Caco-2 (cell line): Measurements from ENCODE around the gene APBA3. TPM values are rescaled to one million over a fixed set of nuclear protein-coding genes. Genes with fewer than 3 reads are reported as not detected.

Source experiments
- BruUV-seq: library from RNA; stranded (reverse); fragments of 400-500 nt; replicated peaks from 2 replicates; lab custom pipeline; 2021; lab: Mats Ljungman, UMichigan
- CTCF ChIA-PET: fragments of 300-600 bp; sonication (Branson Sonifier 250); formaldehyde crosslinking; loops from one replicate; lab custom pipeline; 2022; ENCODE audit warnings: antibody characterized with exemption; lab: Charles Lee
- POLR2A ChIA-PET: fragments of 300-600 bp; sonication (Branson Sonifier 250); formaldehyde crosslinking; loops from one replicate; lab custom pipeline; 2022; ENCODE audit warnings: antibody characterized with exemption; lab: Charles Lee
- DNase-seq, 2 experiments: peaks; one replicate each; pipeline versions ENCODE4 v3.0.0 to v3.0.0-alpha.2; 2020 to 2022
- H3K27me3 ChIP-seq: replicated peaks from 2 replicates; pipeline ENCODE4 v1.6.0; 2011; ENCODE audit warnings: low read length; ENCODE audit not compliant: control insufficient read depth, insufficient read depth
- H3K36me3 ChIP-seq: 2 replicates; pipeline ENCODE4 v1.5.1; 2011; ENCODE audit warnings: low read length; ENCODE audit not compliant: control insufficient read depth, insufficient read depth
- H3K4me1 ChIP-seq: fragments of 250-450 bp; sonication (Bioruptor Pico); 2 replicates; pipeline ENCODE4 v1.5.1; 2020; ENCODE audit warnings: mild to moderate bottlenecking
- H3K4me3 ChIP-seq: 2 replicates; pipeline ENCODE4 v1.5.1; 2011; ENCODE audit warnings: low read depth, mild to moderate bottlenecking, control low read depth, low read length
- H3K9me3 ChIP-seq: fragments of 250-450 bp; sonication (Bioruptor Pico); 2 replicates; pipeline ENCODE4 v1.5.1; 2020; ENCODE audit warnings: mild to moderate bottlenecking, moderate library complexity
- H3K27ac Mint-ChIP-seq: one replicate; pipeline ENCODE4 v1.8.0; 2022; ENCODE audit warnings: mixed read lengths; ENCODE audit not compliant: unreplicated experiment
- H3K27me3 Mint-ChIP-seq: one replicate; pipeline ENCODE4 v1.8.0; 2022; ENCODE audit warnings: mixed read lengths; ENCODE audit not compliant: insufficient read depth, unreplicated experiment
- H3K36me3 Mint-ChIP-seq: one replicate; pipeline ENCODE4 v1.8.0; 2022; ENCODE audit warnings: mild to moderate bottlenecking, mixed read lengths; ENCODE audit not compliant: insufficient read depth, unreplicated experiment
- H3K4me1 Mint-ChIP-seq: one replicate; pipeline ENCODE4 v1.8.0; 2022; ENCODE audit warnings: low read depth, mixed read lengths; ENCODE audit not compliant: unreplicated experiment
- H3K4me3 Mint-ChIP-seq: one replicate; pipeline ENCODE4 v1.8.0; 2022; ENCODE audit warnings: mild to moderate bottlenecking, moderate library complexity, mixed read lengths; ENCODE audit not compliant: unreplicated experiment
- H3K9me3 Mint-ChIP-seq: one replicate; pipeline ENCODE4 v1.8.0; 2022; ENCODE audit warnings: mixed read lengths; ENCODE audit not compliant: unreplicated experiment
- intact Hi-C: fragments of 100-400 bp; cut with micrococcal nuclease; formaldehyde crosslinking; loops from one replicate; pipeline ENCODE4 v1.10.0; 2022; ENCODE audit not compliant: unreplicated experiment
- total RNA-seq: library from RNA; stranded (reverse); gene quantifications from 2 replicates; pipeline ENCODE4 v1.2.3, GENCODE V29; 2022
- TF ChIP-seq, protein P1 (sequence below), 2 experiments: fragments of 200-600 bp in 1 of 2; IDR thresholded peaks; 1 replicate in 1 of 2; 2 replicates in 1 of 2; pipeline versions ENCODE4 v1.5.1 to v1.8.0; 2011 to 2022; ENCODE audit warnings: antibody characterized with exemption in 1 of 2, control low read depth in 1 of 2, inconsistent platforms in 1 of 2, low read depth in 1 of 2, low read length in 1 of 2, mild to moderate bottlenecking in 1 of 2, moderate library complexity in 1 of 2; ENCODE audit not compliant: insufficient read depth in 1 of 2, severe bottlenecking in 1 of 2, unreplicated experiment in 1 of 2

The APBA3 gene
- total RNA-seq, 1 experiment from 2014 or later: 22.1 TPM

DNA sequence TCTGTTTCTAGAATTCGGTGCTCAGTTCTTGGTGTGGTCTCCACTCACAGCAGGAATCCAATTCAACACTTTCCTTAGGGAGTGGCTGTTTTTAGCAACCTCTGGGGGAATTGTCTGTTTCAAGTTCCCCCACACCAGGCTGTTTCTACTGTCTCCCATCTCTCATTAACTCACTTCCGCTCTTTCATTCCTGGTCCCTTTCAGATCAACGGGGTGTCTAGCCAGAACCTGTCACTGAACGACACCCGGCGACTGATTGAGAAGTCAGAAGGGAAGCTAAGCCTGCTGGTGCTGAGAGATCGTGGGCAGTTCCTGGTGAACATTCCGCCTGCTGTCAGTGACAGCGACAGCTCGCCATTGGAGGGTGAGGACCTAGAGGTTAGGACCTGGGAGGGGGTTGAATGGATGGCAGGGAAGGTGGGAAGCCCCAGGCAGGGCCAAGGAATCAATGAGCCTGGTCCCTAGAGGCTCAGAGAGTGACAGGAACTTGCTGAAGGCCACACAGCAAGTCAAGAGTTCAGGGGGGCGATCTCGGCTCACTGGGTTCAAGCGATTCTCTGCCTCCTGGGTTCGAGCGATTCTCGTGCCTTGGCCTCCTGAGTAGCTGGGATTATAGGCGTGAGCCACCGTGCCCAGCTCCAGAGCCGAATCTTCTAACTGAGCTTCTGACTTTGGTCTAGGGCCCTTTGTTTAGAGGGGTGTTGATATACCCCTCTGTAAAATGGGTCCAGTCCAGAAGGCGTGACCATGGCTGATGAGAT, 27.8 kb downstream of the APBA3 start:
- no peaks in the 10 kb centered on the region for H3K4me1 Mint-ChIP-seq
- H3K27ac Mint-ChIP-seq: no peak overlapping the region
- H3K36me3 ChIP-seq: peaks cover 6% of the 10 kb centered on the region
- H3K4me3 ChIP-seq: no peak overlapping the region
- intact Hi-C loops: no loop called here
- no peaks in the 10 kb centered on the region for H3K9me3 Mint-ChIP-seq
- no peak overlapping the region for H3K4me3 Mint-ChIP-seq
- CTCF ChIA-PET: no interaction called here
- no TSS peak for BruUV-seq
- DNase-seq: no peak
- H3K27me3 Mint-ChIP-seq: no peaks in the 10 kb centered on the region
- H3K4me1 ChIP-seq: no peaks in the 10 kb centered on the region
- no peaks in the 10 kb centered on the region for H3K27me3 ChIP-seq
- no peaks in the 10 kb centered on the region for H3K9me3 ChIP-seq
- H3K36me3 Mint-ChIP-seq: peaks cover 44% of the 10 kb centered on the region
- POLR2A ChIA-PET: no interaction called here
- TF ChIP-seq, protein P1, sequence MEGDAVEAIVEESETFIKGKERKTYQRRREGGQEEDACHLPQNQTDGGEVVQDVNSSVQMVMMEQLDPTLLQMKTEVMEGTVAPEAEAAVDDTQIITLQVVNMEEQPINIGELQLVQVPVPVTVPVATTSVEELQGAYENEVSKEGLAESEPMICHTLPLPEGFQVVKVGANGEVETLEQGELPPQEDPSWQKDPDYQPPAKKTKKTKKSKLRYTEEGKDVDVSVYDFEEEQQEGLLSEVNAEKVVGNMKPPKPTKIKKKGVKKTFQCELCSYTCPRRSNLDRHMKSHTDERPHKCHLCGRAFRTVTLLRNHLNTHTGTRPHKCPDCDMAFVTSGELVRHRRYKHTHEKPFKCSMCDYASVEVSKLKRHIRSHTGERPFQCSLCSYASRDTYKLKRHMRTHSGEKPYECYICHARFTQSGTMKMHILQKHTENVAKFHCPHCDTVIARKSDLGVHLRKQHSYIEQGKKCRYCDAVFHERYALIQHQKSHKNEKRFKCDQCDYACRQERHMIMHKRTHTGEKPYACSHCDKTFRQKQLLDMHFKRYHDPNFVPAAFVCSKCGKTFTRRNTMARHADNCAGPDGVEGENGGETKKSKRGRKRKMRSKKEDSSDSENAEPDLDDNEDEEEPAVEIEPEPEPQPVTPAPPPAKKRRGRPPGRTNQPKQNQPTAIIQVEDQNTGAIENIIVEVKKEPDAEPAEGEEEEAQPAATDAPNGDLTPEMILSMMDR (IDR thresholded peaks at IDR 0.05; ENCODE audit: insufficient read depth in 1 of 2, low read depth in 1 of 2, low read length in 1 of 2, severe bottlenecking in 1 of 2, unreplicated experiment in 1 of 2): no peak

DNA sequence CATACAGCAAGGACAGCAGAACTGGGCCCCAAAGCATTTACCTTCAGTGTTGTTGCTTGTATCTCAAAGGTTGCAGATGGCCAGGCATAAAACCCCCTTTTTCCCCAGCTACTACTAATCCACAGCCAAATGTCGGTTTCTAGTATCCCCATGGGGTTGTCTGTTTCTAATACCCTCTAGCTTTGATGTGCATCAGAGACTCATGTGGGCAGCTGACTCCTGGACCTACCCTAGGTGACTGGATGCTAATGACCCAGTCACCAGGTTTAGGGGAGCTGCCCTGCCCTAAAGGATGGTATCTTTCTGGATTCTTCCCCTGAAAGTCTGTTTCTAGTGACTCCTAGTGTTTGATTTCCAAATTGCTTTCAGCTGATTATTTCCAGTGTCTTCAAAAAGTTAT, 29.4 kb downstream of the APBA3 start:
- POLR2A ChIA-PET: interaction anchor here (0.6 kb wide), 1 partner anchor 13 kb away, joined by 4 read pairs; no protein-coding TSS in a partner anchor
- Mint-ChIP-seq H3K27me3 (no peaks in the 10 kb centered on the region), H3K27ac (no peak overlapping the region), H3K4me3 (no peak overlapping the region), H3K9me3 (no peaks in the 10 kb centered on the region), H3K36me3 (peaks cover 40% of the 10 kb centered on the region), H3K4me1 (no peaks in the 10 kb centered on the region)
- Histone ChIP-seq H3K27me3 (no peaks in the 10 kb centered on the region), H3K4me3 (no peak overlapping the region), H3K36me3 (peaks cover 6% of the 10 kb centered on the region), H3K9me3 (no peaks in the 10 kb centered on the region), H3K4me1 (no peaks in the 10 kb centered on the region)
- no peak for DNase-seq
- intact Hi-C loops: no loop called here
- TF ChIP-seq, protein P1 (IDR thresholded peaks at IDR 0.05; ENCODE audit: insufficient read depth in 1 of 2, low read depth in 1 of 2, low read length in 1 of 2, severe bottlenecking in 1 of 2, unreplicated experiment in 1 of 2): no peak
- no TSS peak for BruUV-seq
- CTCF ChIA-PET: interaction anchor here (0.6 kb wide), 1 partner anchor 1802 kb away, joined by 3 read pairs; no protein-coding TSS in a partner anchor

DNA sequence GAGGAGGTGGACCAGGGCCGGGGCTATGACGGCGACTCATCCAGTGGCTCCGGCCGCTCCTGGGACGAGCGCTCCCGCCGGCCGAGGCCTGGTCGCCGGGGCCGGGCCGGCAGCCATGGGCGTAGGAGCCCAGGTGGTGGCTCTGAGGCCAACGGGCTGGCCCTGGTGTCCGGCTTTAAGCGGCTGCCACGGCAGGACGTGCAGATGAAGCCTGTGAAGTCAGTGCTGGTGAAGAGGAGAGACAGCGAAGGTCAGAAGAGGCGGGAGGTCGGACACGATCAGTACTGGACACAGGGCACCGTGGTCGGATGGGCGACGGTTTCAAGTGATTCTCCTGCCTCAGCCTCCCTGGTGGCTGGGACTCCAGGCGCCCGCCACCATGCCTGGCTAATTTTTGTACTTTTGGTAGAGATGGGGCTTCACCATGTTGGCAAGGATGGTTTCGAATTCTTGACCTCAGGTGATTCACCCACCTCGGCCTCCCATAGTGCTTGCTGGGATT, 31.0 kb downstream of the APBA3 start:
- H3K4me1 ChIP-seq: no peaks in the 10 kb centered on the region
- TF ChIP-seq, protein P1 (IDR thresholded peaks at IDR 0.05; ENCODE audit: insufficient read depth in 1 of 2, low read depth in 1 of 2, low read length in 1 of 2, severe bottlenecking in 1 of 2, unreplicated experiment in 1 of 2): no peak
- no peaks in the 10 kb centered on the region for H3K27me3 ChIP-seq
- intact Hi-C loops: no loop called here
- no peak for DNase-seq
- CTCF ChIA-PET: no interaction called here
- Mint-ChIP-seq H3K27ac (no peak overlapping the region), H3K9me3 (no peaks in the 10 kb centered on the region), H3K27me3 (no peaks in the 10 kb centered on the region), H3K4me3 (no peak overlapping the region), H3K36me3 (peaks cover 40% of the 10 kb centered on the region), H3K4me1 (no peaks in the 10 kb centered on the region)
- H3K36me3 ChIP-seq: peaks cover 4% of the 10 kb centered on the region; the same call in 1 of the 2 replicates
- POLR2A ChIA-PET: no interaction called here
- H3K9me3 ChIP-seq: no peaks in the 10 kb centered on the region
- BruUV-seq: no TSS peak
- H3K4me3 ChIP-seq: no peak overlapping the region
